Small intestine (tissue), 7 donors: ENCODE results near the gene SLC28A1. TPM values are rescaled to one million over a fixed set of nuclear protein-coding genes. Genes with fewer than 3 reads are reported as not detected.

Experiments used
- DNase-seq, 2 donors: peaks; one replicate each; pipeline versions ENCODE4 v3.0.0 to v3.0.0-alpha.2; 2013
- FAIRE-seq: peaks from 2 replicates; lab custom pipeline; 2012; peaks lifted over from hg19 to GRCh38; lab: Jason Lieb, UNC
- H3K27ac ChIP-seq, 3 donors: one replicate each; pipeline ENCODE4 v1.5.1; 2013; ENCODE audit warnings: low read length in 2 of 3, mild to moderate bottlenecking in 2 of 3, control low read depth in 1 of 3, inconsistent platforms in 1 of 3, low read depth in 1 of 3, moderate library complexity in 1 of 3
- H3K27me3 ChIP-seq, 3 donors: one replicate each; pipeline ENCODE4 v1.6.1; 2013; ENCODE audit warnings: low read length in 3 of 3, inconsistent platforms in 1 of 3; ENCODE audit not compliant: control insufficient read depth in 3 of 3, insufficient read depth in 3 of 3
- H3K36me3 ChIP-seq, 3 donors: one replicate each; pipeline ENCODE4 v1.6.1; 2013; ENCODE audit warnings: low read length in 3 of 3, inconsistent platforms in 1 of 3, low read depth in 1 of 3, mild to moderate bottlenecking in 1 of 3, moderate library complexity in 1 of 3; ENCODE audit not compliant: control insufficient read depth in 3 of 3, insufficient read depth in 2 of 3
- H3K4me1 ChIP-seq, 3 donors: one replicate each; pipeline ENCODE4 v1.6.1; 2013; ENCODE audit warnings: low read length in 2 of 3, inconsistent platforms in 1 of 3, low read depth in 1 of 3, mild to moderate bottlenecking in 1 of 3, moderate library complexity in 1 of 3; ENCODE audit not compliant: control insufficient read depth in 3 of 3, insufficient read depth in 2 of 3
- H3K4me3 ChIP-seq, 3 donors: one replicate each; pipeline ENCODE4 v1.5.1; 2013; ENCODE audit warnings: low read length in 3 of 3, control low read depth in 1 of 3, inconsistent platforms in 1 of 3, low read depth in 1 of 3, mild to moderate bottlenecking in 1 of 3, moderate library complexity in 1 of 3
- H3K9me3 ChIP-seq, 2 donors: one replicate each; pipeline ENCODE4 v1.6.1; 2013; ENCODE audit warnings: low read depth in 1 of 2, low read length in 1 of 2; ENCODE audit not compliant: control insufficient read depth in 2 of 2, insufficient read depth in 1 of 2
- WGBS, 3 donors: extraction: QIAGEN DNeasy Blood & Tissue Kit; methylation state at CpG; one replicate each; pipeline ENCODE4 v1.1.7; 2013; 5-methylcytosine and 5-hydroxymethylcytosine counted together
- polyA plus RNA-seq, 4 donors: library from polyadenylated mRNA; stranded (reverse) in 3 of 4; unstranded in 1 of 4; fragments of 200-250 nt in 3 of 4; fragments of 120-200 nt in 1 of 4; gene quantifications; one replicate each; pipeline versions ENCODE4 v1.2.1 to v1.2.3, GENCODE V29; 2013
- donor health status: healthy with polysubstance abuse.
- donor health status: control.
- donor health status: control.
- donor health status: Bipolar disorder and iron deficiency.
- donor health status: healthy.

Gene SLC28A1
- polyA plus RNA-seq, 4 donors = 4.4 to 64.6 (median 31.2) TPM

- DNase-seq = no peak
- Histone ChIP-seq H3K4me1 (peaks cover 0 to 51% (median 3%) of the 10 kb centered on the region in 3 donors), H3K27ac (peak overlapping the region in 2 of 3 donors; percentile 27 to 35), H3K27me3 (no peaks in the 10 kb centered on the region), H3K9me3 (peaks cover 0 to 5% of the 10 kb centered on the region in 2 donors), H3K4me3 (no peak overlapping the region), H3K36me3 (peaks cover 0 to 62% (median 0%) of the 10 kb centered on the region in 3 donors)
- 89 to 96% (median 91%) methylated on average over 6 of the region's 6 CpGs for WGBS, 3 donors
- no peak for FAIRE-seq
These were observed 5.7 kb downstream of the SLC28A1 start for GRCh38 chr15:84889991-84890669.

DNA sequence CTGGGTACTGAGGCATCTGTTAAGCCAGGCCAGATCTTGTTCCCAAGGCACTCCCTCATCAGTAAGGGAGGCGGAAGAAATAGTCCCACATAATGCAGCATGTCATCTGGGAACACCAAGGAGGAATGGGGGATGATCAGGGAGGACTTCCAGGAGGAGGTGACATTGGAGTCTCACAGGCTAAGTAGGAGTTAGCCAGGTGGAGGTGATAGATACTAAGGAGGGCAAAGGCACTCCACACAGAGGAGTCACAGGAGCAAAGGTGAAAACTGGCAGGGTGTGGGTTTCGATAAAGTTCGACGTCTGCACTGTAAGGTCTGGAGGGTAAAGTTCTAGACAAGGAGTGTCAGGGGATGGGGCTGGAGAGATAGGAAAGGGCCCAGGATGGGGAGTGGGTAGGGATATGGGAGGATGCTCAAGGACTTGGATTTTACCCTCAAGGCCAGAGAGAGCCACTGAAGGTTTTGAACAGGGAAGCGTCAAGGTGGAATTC, 6.3 kb downstream of the SLC28A1 start:
- WGBS, 3 donors = 39 to 76% (median 60%) methylated on average over 5 of the region's 5 CpGs
- H3K4me1 ChIP-seq = peaks cover 0 to 50% (median 3%) of the 10 kb centered on the region in 3 donors
- no peaks in the 10 kb centered on the region for H3K27me3 ChIP-seq
- peaks cover 0 to 5% of the 10 kb centered on the region in 2 donors for H3K9me3 ChIP-seq
- peaks cover 0 to 66% (median 2%) of the 10 kb centered on the region in 3 donors for H3K36me3 ChIP-seq
- no peak overlapping the region for H3K4me3 ChIP-seq
- H3K27ac ChIP-seq = peak overlapping the region in 2 of 3 donors; percentile 27 to 43
- no peak for FAIRE-seq
- peak; percentile 79 to 93 for DNase-seq

GRCh38 chr15:84891339-84891738, 6.9 kb downstream of the SLC28A1 start:
- WGBS, 3 donors = 87 to 88% (median 88%) methylated on average over 6 of the region's 6 CpGs
- DNase-seq (no peak), FAIRE-seq (no peak)
- Histone ChIP-seq H3K9me3 (peaks cover 0 to 5% of the 10 kb centered on the region in 2 donors), H3K36me3 (peaks cover 0 to 67% (median 4%) of the 10 kb centered on the region in 3 donors), H3K27me3 (no peaks in the 10 kb centered on the region), H3K27ac (peak overlapping the region in 2 of 3 donors; percentile 28 to 43), H3K4me1 (peaks cover 0 to 43% (median 3%) of the 10 kb centered on the region in 3 donors), H3K4me3 (no peak overlapping the region)

DNA sequence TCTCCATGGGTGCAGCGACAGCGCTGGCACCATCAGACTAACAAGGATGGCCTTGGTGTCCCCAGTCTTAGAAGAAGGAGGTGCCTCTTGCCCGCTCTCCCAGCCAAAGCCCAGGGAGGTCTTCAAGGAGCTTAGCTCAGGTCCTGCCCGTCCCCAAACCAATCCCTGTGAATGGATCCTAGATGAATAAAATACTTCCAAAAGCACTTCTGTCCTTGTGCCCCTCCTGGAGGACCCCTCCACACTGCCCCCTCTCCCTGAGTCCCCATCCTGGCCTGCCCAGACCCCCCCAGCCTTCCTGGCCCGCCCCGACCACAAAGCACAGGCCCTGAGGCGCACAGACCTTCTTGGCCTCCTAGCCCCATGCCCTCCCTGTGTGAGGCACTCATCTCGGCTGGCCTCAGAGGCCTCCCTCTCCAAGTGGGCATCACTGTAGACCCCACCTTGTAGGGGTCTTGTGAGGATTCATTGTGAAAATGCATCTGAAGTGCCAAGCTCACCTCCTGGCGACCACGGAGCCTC, 8.4 kb downstream of the SLC28A1 start:
- Histone ChIP-seq H3K9me3 (peaks cover 0 to 5% of the 10 kb centered on the region in 2 donors), H3K4me3 (no peak overlapping the region), H3K27me3 (no peaks in the 10 kb centered on the region), H3K4me1 (peaks cover 0 to 39% (median 3%) of the 10 kb centered on the region in 3 donors), H3K27ac (no peak overlapping the region), H3K36me3 (peaks cover 0 to 69% (median 4%) of the 10 kb centered on the region in 3 donors)
- FAIRE-seq (no peak), DNase-seq (no peak)
- 87 to 97% (median 88%) methylated on average over 10 of the region's 10 CpGs for WGBS, 3 donors

DNA sequence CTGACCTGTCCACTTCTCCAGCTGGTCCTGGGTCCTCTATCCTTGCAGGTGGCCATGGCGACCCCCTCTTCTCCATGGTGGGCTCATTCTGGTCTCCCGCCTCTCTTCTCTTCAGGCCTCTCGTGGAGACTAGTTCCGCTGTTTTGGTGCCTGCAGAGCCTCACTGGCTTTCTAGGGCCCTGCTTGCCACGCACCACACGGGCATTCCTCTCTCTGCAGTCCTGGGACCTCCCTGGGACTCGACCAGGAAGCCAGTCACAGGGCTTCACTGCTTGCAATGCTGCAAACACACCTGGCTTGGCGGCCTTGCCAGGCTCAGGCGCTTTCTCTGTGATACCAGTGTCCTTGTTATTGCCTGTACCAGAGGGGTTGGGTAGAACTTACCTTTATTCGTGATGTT, 9.1 kb downstream of the SLC28A1 start:
- Histone ChIP-seq H3K9me3 (peaks cover 0 to 5% of the 10 kb centered on the region in 2 donors), H3K36me3 (peaks cover 0 to 63% (median 4%) of the 10 kb centered on the region in 3 donors), H3K27ac (no peak overlapping the region), H3K27me3 (no peaks in the 10 kb centered on the region), H3K4me3 (no peak overlapping the region), H3K4me1 (peaks cover 0 to 33% (median 3%) of the 10 kb centered on the region in 3 donors)
- 77 to 87% (median 80%) methylated on average over 10 of the region's 10 CpGs for WGBS, 3 donors
- FAIRE-seq = no peak
- DNase-seq = no peak

- WGBS, 3 donors = 80 to 85% (median 84%) methylated on average over 12 of the region's 12 CpGs
- no peak for FAIRE-seq
- Histone ChIP-seq H3K27me3 (no peaks in the 10 kb centered on the region), H3K9me3 (peaks cover 0 to 9% of the 10 kb centered on the region in 2 donors), H3K4me1 (peaks cover 0 to 33% (median 3%) of the 10 kb centered on the region in 3 donors), H3K27ac (no peak overlapping the region), H3K36me3 (peaks cover 0 to 57% (median 4%) of the 10 kb centered on the region in 3 donors), H3K4me3 (no peak overlapping the region)
- DNase-seq = no peak
These were observed 10.4 kb downstream of the SLC28A1 start for GRCh38 chr15:84894736-84895425.

DNA sequence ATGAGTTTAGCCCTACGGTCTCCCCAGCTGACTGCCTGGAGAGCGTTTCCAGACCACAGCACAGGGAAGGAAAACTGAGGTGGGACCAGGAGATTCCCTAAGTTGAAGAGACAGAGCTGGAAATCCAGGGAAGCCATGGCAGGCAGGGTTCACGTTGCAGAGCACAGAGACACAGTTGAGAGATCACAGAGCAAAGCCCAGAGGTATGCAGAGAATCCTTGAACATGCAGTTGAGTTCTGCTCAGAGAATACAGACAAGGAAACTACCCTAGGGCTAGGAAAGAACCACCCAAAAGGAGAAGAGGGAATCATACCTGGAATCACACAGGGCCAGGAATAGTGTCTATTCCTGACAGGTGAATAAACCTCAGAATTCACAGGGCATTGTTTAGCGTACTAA, 14.3 kb downstream of the SLC28A1 start:
- WGBS, 3 donors = 62 to 74% (median 72%) methylated on average over 4 of the region's 4 CpGs
- Histone ChIP-seq H3K27ac (no peak overlapping the region), H3K4me1 (peaks cover 0 to 4% (median 0%) of the 10 kb centered on the region in 3 donors), H3K36me3 (peaks cover 0 to 30% (median 6%) of the 10 kb centered on the region in 3 donors), H3K9me3 (peaks cover 0 to 6% of the 10 kb centered on the region in 2 donors), H3K4me3 (no peak overlapping the region), H3K27me3 (no peaks in the 10 kb centered on the region)
- DNase-seq (no peak), FAIRE-seq (no peak)

DNA sequence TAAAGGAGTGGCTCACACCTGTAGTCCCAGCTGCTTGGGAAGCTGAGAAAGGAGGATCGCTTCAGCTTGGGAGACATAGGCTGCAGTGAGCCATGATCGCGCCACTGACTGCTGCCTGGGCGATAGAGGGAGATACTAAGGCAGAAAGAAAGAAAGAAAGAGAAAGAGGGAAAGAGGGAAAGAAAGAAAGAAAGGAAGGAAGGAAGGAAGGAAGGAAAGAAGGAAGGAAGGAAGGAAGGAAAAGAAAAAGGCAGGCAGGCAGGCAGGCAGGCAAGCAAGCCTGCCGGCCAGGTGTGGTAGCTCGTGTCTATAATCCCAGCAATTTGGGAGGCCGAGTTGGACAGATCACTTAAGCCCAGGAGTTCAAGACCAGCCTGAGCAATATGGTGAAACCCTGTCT, 15.3 kb downstream of the SLC28A1 start:
- peaks cover 0 to 4% (median 0%) of the 10 kb centered on the region in 3 donors for H3K4me1 ChIP-seq

More for the DNA sequence above, 15.3 kb downstream of the SLC28A1 start:
- WGBS, 3 donors = 87 to 92% (median 92%) methylated on average over 7 of the region's 7 CpGs
- DNase-seq (no peak), FAIRE-seq (no peak)
- Histone ChIP-seq H3K4me3 (no peak overlapping the region), H3K9me3 (peaks cover 0 to 6% of the 10 kb centered on the region in 2 donors), H3K36me3 (peaks cover 0 to 30% (median 8%) of the 10 kb centered on the region in 3 donors), H3K27me3 (no peaks in the 10 kb centered on the region), H3K27ac (no peak overlapping the region)
